ENCODE measurements around the gene DDX3X.

GRCh38 chrX:41373989-41374606 is 40.1 kb downstream of the DDX3X start:
- TF ChIP-seq SRF (CRISPR knock-in tag; IDR thresholded peaks at IDR 0.05): no peak
- no peak for TF ChIP-seq GABPB2 (CRISPR knock-in tag; conservative IDR thresholded peaks at IDR 0.05)
- no peak for TF ChIP-seq MYBL2 (IDR thresholded peaks at IDR 0.05; ENCODE audit: low read depth)
- TF ChIP-seq MYBL2 (CRISPR knock-in tag; IDR thresholded peaks at IDR 0.05; ENCODE audit: borderline replicate concordance): no peak
